ENCODE results near the gene MIDN.
A peak's percentile ranks its signal among the peaks of the same experiment; 100 is the strongest.

The MIDN gene

GRCh38 chr19:1256646-1257474 lies 8.5 kb downstream of the MIDN start (continued):
- TF ChIP-seq ZNF645 (tag by site-specific recombination; IDR thresholded peaks at IDR 0.05) = no peak
- TF ChIP-seq ZNF830 (tag by site-specific recombination; IDR thresholded peaks at IDR 0.05; ENCODE audit: low read depth) = no peak
- TF ChIP-seq ZBTB17 (tag by site-specific recombination; IDR thresholded peaks at IDR 0.05) = no peak
- TF ChIP-seq, protein P1, sequence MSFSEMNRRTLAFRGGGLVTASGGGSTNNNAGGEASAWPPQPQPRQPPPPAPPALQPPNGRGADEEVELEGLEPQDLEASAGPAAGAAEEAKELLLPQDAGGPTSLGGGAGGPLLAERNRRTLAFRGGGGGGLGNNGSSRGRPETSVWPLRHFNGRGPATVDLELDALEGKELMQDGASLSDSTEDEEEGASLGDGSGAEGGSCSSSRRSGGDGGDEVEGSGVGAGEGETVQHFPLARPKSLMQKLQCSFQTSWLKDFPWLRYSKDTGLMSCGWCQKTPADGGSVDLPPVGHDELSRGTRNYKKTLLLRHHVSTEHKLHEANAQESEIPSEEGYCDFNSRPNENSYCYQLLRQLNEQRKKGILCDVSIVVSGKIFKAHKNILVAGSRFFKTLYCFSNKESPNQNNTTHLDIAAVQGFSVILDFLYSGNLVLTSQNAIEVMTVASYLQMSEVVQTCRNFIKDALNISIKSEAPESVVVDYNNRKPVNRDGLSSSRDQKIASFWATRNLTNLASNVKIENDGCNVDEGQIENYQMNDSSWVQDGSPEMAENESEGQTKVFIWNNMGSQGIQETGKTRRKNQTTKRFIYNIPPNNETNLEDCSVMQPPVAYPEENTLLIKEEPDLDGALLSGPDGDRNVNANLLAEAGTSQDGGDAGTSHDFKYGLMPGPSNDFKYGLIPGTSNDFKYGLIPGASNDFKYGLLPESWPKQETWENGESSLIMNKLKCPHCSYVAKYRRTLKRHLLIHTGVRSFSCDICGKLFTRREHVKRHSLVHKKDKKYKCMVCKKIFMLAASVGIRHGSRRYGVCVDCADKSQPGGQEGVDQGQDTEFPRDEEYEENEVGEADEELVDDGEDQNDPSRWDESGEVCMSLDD (tag by site-specific recombination; IDR thresholded peaks at IDR 0.05) = no peak

DNA sequence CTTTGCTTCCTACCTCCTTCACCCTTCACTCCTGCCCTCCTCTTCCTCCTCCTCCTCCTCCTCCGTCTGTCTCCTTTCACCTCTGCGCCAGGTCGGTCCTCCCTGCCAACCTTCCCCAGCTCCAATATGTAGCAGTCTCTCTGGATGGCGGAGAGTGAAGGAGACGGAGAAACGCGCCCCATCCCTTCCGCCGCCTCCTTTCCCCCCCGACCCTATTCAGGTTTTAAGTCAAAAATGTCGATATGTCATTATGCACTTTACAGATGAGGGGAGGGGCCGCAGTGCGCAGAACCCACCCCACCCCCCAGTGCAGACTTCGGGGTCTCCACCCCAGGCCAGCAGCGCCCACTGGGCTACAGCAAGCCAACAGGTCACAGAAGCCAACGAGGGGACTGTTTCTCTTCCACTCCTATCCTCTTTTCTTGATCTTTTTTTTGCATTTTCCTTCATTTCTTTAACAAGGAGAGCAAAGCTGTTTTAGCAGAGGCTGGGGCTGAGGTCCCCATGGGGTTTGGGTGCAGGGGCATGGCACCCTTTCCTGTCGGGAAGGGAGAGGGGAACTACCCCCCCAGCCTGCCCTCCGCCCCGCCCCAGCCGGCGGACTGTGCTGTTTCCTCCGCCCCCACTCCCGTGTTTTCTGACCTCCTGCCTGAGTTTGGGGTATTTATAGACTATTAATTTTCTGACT lies 9.2 kb downstream of the MIDN start:
- H3K4me3 ChIP-seq (ENCODE audit: low read depth, low read length) = no peak overlapping the region
- ChIA-PET CTCF (interaction anchor here (0.6 to 1.4 kb wide), 3 partner anchors 10 to 180 kb away, joined by 3 to 5 read pairs (median 3); no protein-coding TSS in a partner anchor), POLR2A (interaction anchor here (1.2 to 10.8 kb wide), 2 partner anchors 9 to 13 kb away, joined by 4 to 407 read pairs; partner anchors contain the start of gene CIRBP)
- TF ChIP-seq ZNF513 (tag by site-specific recombination; IDR thresholded peaks at IDR 0.05) = peak; percentile 89
- TF ChIP-seq ZNF776 (tag by site-specific recombination; IDR thresholded peaks at IDR 0.05; ENCODE audit: borderline replicate concordance) = no peak
- TF ChIP-seq KLF1 (tag by site-specific recombination; IDR thresholded peaks at IDR 0.05) = 0 out of 2 replicates have a peak, but pooled peaks have one; percentile 38
- peak; percentile 75 for TF ChIP-seq ZNF366 (tag by site-specific recombination; conservative IDR thresholded peaks at IDR 0.05)
- TF ChIP-seq ZNF529 (tag by site-specific recombination; IDR thresholded peaks at IDR 0.05; ENCODE audit: insufficient replicate concordance) = no peak
- peak; percentile 77 for TF ChIP-seq PRDM1 (tag by site-specific recombination; IDR thresholded peaks at IDR 0.05)
- TF ChIP-seq ZNF174 (tag by site-specific recombination; IDR thresholded peaks at IDR 0.05) = no peak
- 0 out of 2 replicates have a peak, but pooled peaks have one; percentile 32 for TF ChIP-seq BCL11B (tag by site-specific recombination; IDR thresholded peaks at IDR 0.05; ENCODE audit: low read depth)
- TF ChIP-seq SCRT2 (tag by site-specific recombination; IDR thresholded peaks at IDR 0.05) = peak; percentile 12; the same call in 1 of the 2 replicates
- peak; percentile 30; the same call in 1 of the 2 replicates for TF ChIP-seq PATZ1 (tag by site-specific recombination; IDR thresholded peaks at IDR 0.05)
- peak; percentile 56 for TF ChIP-seq ZNF398 (tag by site-specific recombination; IDR thresholded peaks at IDR 0.05)
- no peak for TF ChIP-seq SP3 (tag by site-specific recombination; IDR thresholded peaks at IDR 0.05)
- TF ChIP-seq, protein P2, sequence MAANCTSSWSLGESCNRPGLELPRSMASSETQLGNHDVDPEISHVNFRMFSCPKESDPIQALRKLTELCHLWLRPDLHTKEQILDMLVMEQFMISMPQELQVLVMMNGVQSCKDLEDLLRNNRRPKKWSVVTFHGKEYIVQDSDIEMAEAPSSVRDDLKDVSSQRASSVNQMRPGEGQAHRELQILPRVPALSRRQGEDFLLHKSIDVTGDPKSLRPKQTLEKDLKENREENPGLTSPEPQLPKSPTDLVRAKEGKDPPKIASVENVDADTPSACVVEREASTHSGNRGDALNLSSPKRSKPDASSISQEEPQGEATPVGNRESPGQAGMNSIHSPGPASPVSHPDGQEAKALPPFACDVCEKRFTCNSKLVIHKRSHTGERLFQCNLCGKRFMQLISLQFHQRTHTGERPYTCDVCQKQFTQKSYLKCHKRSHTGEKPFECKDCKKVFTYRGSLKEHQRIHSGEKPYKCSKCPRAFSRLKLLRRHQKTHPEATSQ (tag by site-specific recombination; IDR thresholded peaks at IDR 0.05) = no peak
- no peak for TF ChIP-seq ZBTB1 (tag by site-specific recombination; IDR thresholded peaks at IDR 0.05)
- TF ChIP-seq ZNF341 (tag by site-specific recombination; IDR thresholded peaks at IDR 0.05; ENCODE audit: low read depth) = peak; percentile 51; the same call in 1 of the 2 replicates
- peaks cover 27% of the 10 kb centered on the region for H3K4me1 ChIP-seq (ENCODE audit: control insufficient read depth, insufficient read depth, low read length)
- H3K9me3 ChIP-seq (ENCODE audit: control insufficient read depth, insufficient read depth, low read depth, low read length) = no peaks in the 10 kb centered on the region
- peaks cover 21 to 49% of the 10 kb centered on the region in 2 experiments for H3K36me3 ChIP-seq (ENCODE audit: control insufficient read depth in 2 of 2, insufficient read depth in 1 of 2, low read length in 2 of 2)
- H3K27ac ChIP-seq (ENCODE audit: extremely low read depth, low read depth, low read length) = peak overlapping the region; percentile 54; the same call in 1 of the 2 replicates
